SIG-M5 (cell line): ENCODE measurements around the gene TSTD2.

ENCODE experiments used
- DNase-seq: peaks from one replicate; lab custom pipeline; 2025; lab: John Stamatoyannopoulos, UW

The TSTD2 gene

DNA sequence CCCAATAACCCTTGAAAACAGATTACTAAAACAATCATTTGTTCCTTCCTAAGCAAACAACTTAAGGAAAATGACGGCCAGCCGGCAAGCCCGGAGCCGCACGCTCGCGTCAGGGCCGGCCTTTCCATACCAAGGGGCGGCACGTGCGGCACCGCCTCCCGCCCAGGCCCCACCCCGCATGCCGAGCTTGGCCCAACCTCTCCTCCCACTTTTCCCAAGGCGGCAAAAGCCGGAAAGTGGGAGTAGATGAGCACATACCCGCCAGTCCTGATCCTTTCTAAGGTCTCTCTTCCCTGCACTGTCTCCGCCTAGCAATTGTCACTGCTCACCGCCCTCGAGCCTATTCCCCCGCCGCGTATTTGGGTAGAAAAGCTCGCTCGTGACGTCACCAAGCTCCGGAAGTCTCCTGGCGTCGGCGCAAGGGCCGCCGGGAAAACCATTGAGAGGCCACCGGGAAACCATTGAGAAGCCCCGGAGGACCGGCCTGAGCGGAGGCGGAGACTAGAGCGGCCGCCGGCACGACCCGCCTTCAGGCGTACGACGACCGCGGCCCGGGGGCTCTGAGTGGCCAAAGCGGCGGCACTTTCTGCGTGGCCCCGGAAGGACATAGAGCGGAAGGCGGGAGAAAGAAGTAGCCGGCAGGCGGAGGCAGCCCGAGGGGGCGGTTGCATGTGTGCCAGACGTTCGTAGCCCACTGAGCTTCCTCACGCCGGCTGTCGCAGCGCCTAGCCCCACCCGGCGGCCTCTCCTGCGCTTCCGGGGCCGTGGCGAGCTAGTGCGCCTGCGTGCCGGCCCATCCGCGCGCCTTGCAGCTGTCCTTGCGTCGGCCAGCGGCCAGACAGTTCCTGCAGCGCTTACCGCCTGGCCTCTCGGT, at the start of gene TSTD2, which contains the start of gene NCBP1:
Gene TSTD2, minus strand, starts transcription at position 384 of the 874 bp plus-strand sequence. CDS start 5,806 bp downstream, outside the sequence.
Gene NCBP1, plus strand, starts transcription at position 837 of the 874 bp plus-strand sequence. CDS start 61 bp downstream, outside the sequence.
- peak; percentile 97 for DNase-seq

DNA sequence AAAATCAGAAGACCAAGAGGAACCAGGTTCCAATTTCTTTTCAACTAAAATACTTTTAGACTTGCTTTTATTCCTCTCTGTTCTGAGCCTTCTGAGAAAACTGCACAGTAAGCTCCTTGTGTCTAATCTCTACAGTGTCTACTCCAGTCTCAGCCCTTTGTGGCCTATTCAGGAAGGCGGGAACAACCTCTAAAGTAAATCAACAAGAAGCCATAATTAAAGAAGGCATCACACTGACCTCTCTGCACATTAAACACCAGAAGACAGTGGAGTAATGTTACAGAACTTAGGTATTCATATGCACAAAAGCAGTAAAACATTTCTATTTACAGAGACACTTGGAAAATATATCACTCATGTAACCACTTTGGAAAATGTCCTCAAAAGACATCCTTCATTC, 49.1 kb upstream of the TSTD2 start:
- DNase-seq, result no peak

DNA sequence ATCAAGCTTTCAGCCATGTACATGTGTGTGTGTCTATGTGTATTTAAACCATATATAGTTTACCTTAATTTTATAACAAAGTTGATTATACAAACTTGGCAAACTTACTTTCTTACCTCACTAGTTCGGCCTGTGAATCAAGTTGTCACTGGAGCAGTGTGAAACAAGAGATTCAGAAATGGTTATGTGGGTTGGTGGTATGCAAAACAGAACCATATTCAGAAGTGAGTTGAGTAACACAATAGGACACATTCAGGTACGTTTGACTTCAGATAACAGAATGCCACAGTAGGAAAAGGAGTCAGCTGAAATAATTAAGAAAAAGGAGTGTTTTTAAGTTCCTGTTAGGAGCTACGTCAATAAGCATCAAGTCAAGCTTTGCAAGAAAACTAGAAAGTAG, 42.5 kb upstream of the TSTD2 start:
- no peak for DNase-seq

DNA sequence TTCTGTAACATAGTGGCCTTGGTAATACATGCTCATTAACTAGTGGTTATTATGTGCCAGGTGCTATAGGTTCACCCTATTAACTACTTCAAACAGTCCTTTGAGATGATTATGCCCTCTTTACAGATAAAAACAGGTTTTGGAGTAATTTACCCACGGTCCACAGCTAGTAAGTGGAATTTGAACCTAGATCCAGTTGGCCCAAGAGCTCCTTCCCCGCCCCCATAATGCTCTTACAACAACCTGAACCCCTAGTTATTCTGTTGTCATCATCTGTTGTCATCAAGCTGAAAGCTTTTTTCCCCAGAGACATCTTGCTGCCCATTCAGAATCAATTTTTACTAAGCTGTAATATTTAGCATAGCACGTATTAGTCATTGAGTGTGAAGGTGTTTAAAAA, 40.8 kb upstream of the TSTD2 start:
- no peak for DNase-seq

DNA sequence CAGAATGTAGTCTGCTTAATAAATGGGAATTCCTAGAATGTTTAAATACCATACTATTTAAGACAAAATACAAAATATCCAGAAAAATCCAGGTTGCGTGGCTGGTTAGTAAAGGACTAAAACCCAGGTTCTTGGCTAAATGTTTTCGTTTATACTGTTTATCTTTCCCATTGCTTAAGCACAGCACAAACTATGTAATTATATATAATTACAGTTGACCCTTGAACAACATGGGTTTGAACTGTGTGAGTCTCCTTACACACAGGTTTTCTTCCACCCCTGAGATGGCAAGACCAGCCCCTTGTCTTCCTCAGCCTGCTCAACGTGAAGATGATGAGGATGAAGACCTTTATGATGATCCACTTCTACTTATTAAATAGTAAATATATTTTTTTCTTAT, 39.2 kb upstream of the TSTD2 start:
- DNase-seq, result no peak

DNA sequence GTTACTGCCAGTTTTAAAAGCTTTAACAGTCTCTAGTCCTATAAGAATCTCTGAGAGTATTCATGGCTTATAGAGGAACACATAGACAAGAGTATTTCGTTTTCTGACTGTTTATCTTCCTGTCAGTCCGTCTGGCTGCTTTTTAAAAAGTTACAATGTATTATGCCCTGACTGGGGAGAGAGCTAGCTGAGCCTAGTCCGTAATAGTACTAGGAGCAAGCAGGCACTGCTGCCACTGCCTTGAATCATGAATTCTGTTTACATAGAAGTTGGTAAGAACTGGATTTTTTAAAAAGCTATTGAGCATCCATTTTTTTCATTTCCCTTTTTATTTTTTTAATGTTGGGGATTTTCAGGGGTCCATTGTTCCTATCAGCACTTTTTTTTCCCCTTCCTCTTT, 37.4 kb upstream of the TSTD2 start:
- DNase-seq, result no peak

DNA sequence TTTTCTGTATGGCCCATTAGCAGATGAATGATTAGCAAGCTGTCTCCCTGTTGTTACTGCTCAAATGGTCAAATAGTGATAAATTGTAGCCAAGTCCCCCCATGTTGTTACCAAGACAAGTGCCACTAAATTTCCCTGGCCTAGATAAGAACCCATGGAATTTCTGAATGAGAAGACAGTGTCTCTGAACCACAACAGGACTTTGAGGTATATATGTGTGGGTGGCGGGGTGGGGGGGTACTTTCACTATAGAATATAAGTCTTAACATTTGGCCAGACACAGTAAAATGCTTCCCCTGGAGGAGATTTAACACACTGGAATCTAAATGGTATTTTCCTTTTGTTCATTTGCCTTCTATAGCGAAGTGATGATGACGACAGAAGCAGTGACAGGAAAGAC, 35.3 kb upstream of the TSTD2 start:
- no peak for DNase-seq

DNA sequence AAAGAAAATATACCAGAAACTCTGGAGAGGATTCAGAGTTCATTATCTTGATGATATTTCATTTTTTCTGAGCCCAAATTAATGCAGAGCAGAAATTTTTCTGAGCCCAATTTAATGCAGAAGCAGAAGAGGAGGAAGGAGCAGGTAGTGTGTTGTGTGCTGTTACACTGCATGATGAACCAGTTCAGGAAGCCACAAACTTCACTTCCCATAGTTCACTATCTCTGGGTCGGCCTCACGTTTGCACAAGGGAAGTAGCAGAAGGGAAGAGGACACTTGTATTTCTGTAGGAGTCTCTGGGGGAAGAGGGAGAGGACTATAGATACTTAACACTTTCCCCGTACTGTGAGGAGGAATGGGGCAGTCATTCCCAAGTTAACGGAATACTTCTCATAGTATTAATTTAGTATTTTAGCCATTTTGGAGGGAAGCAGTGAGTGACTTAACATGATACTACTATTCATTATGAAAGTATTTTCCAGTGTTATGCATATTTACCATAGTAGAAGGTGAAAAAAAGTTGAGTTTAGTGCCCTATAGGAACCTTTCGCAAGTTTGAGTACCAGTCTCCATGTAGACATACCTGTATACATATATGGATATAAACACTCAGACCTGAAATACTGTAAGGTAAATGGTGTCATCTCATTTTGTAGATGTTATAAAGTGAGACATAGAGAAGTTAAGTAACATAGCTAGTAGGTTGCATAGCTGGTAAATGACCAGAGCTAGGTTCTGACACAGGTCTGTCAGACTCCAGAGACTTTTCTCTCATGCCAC, 33.9 kb upstream of the TSTD2 start:
- DNase-seq, result no peak

DNA sequence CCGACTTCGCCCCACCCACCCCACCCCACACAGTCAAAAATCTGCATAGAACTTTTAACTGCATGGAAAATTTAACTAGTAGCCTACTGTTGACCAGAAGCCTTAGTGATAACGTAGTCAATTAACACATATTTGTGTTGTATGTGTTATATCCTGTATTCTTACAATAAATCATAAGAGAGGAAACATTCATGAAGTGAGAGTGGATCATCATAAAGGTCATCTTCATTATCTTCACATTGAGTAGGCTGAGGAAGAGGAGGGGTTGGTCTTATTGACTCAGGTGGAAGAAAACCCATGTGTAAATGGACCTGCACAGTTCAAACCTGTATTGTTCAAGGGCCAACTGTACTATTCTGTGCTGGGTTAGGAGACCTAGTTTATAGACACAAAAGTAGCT, 32.6 kb upstream of the TSTD2 start:
- no peak for DNase-seq

DNA sequence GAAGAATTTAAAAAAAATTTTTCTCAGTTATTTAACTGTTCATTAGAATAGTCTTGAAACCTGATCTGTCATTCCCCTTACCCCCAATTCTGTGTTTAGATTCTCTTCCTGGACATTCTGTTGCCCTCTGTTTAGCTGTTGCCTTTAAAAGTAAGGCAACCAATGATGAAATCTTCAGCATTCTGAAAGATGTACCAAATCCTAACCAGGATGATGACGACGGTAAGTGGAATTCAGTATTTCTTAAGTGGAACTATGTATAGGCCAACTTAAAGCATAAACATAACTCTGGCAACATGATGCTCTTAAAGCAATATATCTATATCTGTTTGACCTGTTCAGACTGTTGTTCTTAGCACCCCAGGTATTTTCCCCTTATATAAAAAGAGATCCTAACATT, 27.7 kb upstream of the TSTD2 start:
- DNase-seq, result no peak

DNA sequence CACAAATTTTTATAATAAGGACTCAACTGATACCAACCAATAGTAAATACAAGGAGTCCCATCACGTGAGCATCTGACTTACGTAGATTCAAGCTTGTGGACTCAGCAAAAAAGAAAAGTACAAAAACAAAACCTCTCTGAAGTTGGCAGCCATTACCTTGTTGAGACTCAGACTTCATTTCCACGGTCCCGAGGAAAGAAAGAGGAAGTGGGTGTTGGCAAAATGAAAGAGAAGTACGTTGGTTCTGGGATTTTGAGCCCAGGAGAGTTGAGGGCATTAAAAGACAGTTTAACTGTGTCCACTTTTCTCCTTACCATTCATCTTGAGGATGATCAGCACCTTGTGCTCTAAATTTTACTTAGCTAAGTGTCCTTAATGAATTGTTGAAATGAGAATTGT, 27.2 kb upstream of the TSTD2 start:
- no peak for DNase-seq

DNA sequence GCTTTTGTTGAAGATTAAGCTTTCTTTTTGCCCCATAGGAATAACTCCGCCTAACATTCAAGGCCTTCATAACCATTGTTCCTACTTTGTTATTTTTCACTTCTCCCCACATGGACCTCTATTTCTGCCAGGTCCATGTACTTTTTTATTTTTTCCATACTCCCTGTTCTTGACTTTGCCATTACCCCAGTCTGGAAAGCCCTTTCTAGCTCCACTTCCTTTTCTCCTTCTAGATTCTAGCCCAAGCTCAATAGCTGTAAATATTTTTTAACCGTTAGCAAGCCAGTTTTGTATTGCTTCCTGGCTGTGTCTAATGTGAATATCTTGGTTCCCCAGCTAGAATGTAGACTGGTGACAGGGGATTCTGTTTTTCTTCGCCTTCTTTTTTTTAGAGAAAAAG, 26.6 kb upstream of the TSTD2 start:
- no peak for DNase-seq

DNA sequence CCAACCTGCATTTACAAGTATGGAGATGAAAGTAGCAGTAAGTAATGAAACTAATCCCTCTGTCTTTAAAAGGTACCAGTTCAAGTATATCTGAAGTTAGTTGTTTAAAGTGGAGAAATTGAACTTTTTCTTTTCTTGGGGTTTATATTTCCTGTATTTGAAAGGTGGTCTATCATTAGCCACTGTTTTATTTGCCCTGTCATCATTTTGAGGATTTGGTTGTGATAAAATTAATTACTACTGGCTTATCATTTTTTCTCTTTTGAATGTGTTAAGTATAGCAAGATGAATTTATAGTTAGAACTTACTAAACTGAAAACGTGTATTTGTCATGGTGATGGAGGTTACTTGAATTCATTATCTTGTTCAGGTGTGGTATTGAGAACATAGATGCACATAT, 25.5 kb upstream of the TSTD2 start:
- DNase-seq, result no peak

DNA sequence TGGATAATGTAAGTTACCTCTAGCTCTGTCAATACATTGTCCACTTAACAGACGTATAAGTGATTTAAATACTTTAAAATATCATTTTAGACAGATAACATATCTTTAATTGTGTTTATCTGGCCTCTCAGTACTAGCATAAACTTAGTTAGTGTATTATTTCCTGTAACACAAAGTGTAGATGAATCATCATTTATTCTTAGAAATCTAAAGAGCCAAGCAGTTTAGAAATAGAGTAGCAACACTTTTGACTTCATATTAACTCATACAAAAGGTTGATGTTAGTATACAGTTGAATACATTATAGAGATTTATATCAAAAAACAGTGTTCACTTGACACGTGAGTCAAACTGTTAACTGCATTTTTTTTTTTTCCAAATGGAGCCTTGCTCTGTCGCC, 18.5 kb upstream of the TSTD2 start:
- DNase-seq, result no peak

DNA sequence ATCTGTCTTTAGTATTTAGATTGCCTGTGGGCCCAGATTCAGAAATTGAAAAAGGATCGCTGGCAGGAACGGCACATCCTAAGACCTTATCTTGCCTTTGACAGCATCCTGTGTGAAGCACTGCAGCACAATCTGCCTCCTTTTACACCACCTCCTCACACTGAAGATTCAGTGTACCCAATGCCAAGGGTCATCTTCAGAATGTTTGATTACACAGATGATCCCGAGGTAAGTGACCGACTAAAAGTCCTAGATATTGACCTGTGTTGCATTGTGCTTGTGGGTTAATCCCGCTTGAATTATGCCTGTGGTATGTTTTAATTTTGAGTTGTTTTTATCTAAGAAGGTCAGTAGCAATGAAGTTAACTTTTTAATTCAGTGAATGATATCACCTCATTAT, 14.8 kb upstream of the TSTD2 start:
- no peak for DNase-seq

DNA sequence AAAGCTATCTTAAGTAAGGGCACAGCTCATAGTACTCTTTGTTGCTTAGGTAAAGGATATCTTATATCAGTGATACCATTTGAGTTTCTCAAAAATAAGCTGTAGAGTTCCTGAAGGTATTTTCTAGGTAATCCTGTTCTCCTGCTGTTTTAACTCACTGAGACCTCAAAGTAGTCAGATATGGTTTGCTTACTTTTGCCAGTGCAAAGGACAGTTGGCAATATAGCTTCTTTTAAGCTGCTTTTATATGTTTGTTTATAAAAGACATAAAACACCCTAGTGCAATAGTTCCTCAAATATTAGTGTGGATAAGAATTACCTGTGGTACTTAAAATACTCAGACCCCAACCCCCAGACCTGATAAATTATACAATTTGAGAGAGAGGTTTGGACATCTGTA, 12.6 kb upstream of the TSTD2 start:
- DNase-seq, result no peak

DNA sequence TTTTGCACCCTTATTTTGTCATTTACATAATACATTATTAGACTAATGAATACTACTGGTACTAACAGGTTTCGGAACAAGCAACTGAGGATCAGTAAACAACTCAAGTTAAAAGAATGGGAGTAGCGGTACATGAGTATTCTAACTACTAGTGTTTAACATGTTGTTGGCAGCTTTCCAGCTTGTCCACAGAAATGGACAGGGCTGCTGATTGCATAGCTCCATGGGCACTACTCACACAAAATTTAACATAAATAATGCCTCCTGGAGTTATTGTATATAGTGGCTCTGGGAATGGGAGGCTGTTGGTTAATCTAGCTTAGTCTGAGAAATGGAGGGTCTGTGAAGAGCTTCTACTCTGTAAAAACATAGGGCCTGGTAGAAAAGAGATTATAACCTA, 7.2 kb upstream of the TSTD2 start:
- DNase-seq, result no peak

DNA sequence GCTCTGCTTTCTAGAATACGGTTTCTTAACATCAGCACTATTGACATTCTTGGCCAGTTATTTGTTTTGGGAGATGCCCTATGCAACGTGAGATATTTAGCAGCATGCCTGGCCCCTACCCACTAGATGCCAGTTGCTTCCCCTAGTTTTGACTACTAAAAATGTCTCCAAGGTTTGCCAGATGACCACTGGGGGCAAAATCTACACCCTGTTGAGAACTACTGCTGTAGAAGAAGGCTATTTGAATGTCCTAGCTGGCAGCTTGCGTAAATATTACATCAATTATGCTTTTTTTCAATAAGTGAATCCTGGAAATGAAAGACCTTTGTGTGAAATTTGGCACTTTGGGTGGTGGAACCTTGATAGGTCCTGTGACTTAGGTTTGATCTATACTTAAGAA, 5.5 kb upstream of the TSTD2 start:
- DNase-seq, result no peak

DNA sequence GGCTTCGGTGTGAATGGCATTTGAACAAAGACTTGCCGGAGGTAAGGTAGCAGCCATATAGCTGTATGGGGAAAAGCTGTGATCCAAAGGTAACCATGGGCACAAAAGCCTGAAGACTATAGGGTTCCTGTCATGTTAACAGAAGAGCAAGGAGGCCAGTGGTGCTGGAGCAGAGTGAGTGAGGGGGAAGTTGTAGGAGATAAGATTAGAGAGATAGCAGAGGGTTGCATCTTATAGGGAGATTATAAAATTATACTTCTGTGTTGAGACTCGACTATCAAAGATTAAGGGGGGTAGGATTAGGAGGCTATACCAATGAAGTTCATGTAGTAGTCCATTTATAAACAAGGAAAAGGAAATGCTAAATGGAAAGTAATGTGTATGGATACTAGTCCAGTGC, 3.7 kb upstream of the TSTD2 start:
- DNase-seq, result no peak

DNA sequence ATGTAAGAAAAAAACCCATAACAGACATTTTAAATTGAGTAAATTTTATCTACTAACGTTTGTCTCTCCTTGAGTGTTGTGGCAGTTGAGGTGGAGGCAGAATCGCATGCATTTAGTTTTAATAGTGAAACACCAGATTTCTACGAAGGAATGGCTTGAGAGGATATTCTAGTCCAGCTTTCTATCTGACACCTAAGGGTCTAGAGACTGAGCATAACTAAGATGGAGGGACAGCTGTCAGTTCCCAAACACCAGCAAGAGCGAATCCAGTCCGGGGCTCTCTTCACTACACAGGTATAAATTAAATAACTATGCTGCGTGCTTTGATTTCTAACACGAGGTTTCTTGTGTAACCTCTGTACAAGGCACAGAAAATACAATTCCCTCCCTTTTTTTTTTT, 1.9 kb upstream of the TSTD2 start:
- DNase-seq, result no peak

DNA sequence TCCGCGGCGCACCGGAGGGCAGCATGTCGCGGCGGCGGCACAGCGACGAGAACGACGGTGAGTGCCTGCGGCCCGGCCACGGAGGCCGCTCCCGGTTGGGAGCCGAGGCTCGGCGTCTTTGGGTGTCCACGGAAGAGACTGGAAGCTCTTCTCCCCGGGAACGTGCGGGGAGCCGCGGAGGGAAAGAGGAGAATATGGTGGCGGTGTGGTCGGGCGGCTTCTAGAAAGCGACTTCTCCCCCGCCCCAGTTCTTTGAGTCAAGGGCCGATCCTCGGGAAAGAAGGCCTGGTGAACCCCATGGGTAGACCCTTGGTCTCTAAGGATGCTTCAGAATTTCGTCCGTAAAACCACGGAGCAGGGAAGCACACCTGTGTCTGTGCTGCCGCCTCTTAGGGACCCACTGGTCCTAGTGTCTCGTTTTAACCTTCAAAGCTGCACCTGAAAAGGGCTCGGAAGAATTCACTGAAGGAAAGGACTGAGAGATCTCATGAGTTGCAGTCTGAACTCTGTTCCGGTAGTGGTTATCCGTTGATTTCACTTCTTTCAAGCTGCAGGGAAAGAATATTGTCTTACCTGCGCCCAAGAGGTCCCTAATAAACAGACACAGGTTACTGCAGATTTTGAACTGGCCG, 807 bp upstream of the TSTD2 start:
- no peak for DNase-seq

DNA sequence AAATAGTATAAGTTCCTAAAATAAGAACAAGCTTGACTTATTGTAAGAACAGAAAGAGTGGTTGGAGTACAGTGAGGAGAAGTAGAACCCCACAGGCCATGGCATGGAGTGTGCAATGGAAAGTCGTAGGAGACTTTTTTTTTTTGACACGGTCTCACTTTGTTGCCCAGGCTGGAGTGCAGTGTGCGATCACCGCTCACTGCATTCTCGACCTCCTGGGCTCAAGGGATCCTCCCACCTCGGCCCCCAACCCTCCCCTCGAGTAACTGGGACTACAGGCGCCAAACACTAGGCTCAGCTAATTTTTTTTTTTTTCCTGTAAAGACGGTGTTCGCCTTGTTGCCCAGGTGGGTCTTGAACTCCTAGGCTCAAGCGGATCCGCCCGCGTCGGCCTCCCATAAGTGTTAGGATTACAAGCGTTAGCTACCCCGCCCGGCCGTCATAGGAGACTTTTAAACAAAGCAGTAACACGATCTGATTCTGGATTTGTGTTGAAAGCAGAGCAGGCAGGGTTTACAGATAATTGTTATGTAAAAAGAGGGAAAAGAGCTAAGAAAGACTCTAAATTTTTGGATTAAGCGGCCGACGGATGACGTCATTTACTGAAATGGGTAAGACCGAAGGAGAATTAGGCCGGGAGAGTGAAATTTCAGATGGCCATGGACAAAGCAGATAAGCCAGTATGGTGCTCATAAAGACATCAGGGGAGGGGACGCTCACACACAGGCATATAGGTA, 752 bp downstream of the TSTD2 start:
- DNase-seq, result no peak
